AG10803 (cell line): ENCODE results near the gene MED10.

ENCODE experiments used
- DNase-seq: peaks from one replicate; pipeline ENCODE4 v3.0.0; 2010; ENCODE audit warnings: low read depth
- H3K4me3 ChIP-seq: 2 replicates; pipeline ENCODE4 v1.5.1; 2011; ENCODE audit warnings: mild to moderate bottlenecking, low read length, control low read depth
- CTCF ChIP-seq: conservative IDR thresholded peaks from 2 replicates; pipeline ENCODE4 v1.5.1; 2011; ENCODE audit warnings: mild to moderate bottlenecking, low read length, control low read depth, inconsistent platforms

Gene MED10

GRCh38 chr5:6399980-6400910, 21.9 kb upstream of the MED10 start:
- peak; percentile 85 for DNase-seq
- H3K4me3 ChIP-seq, result no peak overlapping the region
- no peak for TF ChIP-seq CTCF

- TF ChIP-seq CTCF, result no peak
- no peak overlapping the region for H3K4me3 ChIP-seq
- no peak for DNase-seq
These were observed 20.4 kb upstream of the MED10 start for GRCh38 chr5:6398570-6399230.

- no peak overlapping the region for H3K4me3 ChIP-seq
- no peak for TF ChIP-seq CTCF
- no peak for DNase-seq
These were observed 19.4 kb upstream of the MED10 start for GRCh38 chr5:6397536-6398269.

- no peak overlapping the region for H3K4me3 ChIP-seq
- no peak for DNase-seq
- no peak for TF ChIP-seq CTCF
These were observed 18.6 kb upstream of the MED10 start for GRCh38 chr5:6396836-6397535.

GRCh38 chr5:6396043-6396442, 17.7 kb upstream of the MED10 start:
- H3K4me3 ChIP-seq, result no peak overlapping the region
- TF ChIP-seq CTCF, result no peak
- no peak for DNase-seq

- H3K4me3 ChIP-seq, result no peak overlapping the region
- no peak for TF ChIP-seq CTCF
- DNase-seq, result no peak
These were observed 17.3 kb upstream of the MED10 start for GRCh38 chr5:6395621-6396020.
